ENCODE data around the gene ADAMTS8. TPM values are rescaled to one million over a fixed set of nuclear protein-coding genes. Genes with fewer than 3 reads are reported as not detected.

The ADAMTS8 gene
- total and polyA plus RNA-seq, 2 donors (not counting 3 experiments of a cell fraction or from before 2014, with no cell fraction given), result not detected

GRCh38 chr11:130425156-130425555 is 3.3 kb downstream of the ADAMTS8 start:
- Histone ChIP-seq H3K9me1 (replicated peaks; ENCODE audit: control insufficient read depth, extremely low read depth, insufficient read depth, low read length) (no peaks in the 10 kb centered on the region), H3K27ac (ENCODE audit: insufficient read depth, low read depth, low read length) (no peak overlapping the region), H4K20me1 (replicated peaks; ENCODE audit: control insufficient read depth, extremely low read depth, insufficient read depth, low read length) (no peaks in the 10 kb centered on the region), H3K9ac (replicated peaks; ENCODE audit: extremely low read depth, insufficient read depth, low read length) (no peak overlapping the region), H2AFZ (ENCODE audit: low read depth, low read length) (no peak overlapping the region), H3K4me2 (ENCODE audit: insufficient read depth, low read length) (no peak overlapping the region), H3K36me3 (ENCODE audit: control insufficient read depth in 2 of 2, extremely low read depth in 1 of 2, insufficient read depth in 2 of 2, low read length in 2 of 2) (no peaks in the 10 kb centered on the region), H3K4me3 (replicated peaks in 1 of 3; ENCODE audit: insufficient read depth in 1 of 3, low read depth in 1 of 3, low read length in 3 of 3) (no peak overlapping the region), H3K9me3 (replicated peaks; ENCODE audit: control insufficient read depth, insufficient read depth, low read length) (no peaks in the 10 kb centered on the region), H3K4me1 (ENCODE audit: control insufficient read depth, extremely low read depth, insufficient read depth, low read length) (no peaks in the 10 kb centered on the region), H3K27me3 (ENCODE audit: control insufficient read depth in 2 of 2, insufficient read depth in 2 of 2, low read length in 2 of 2) (peaks cover 40 to 42% of the 10 kb centered on the region in 2 experiments), H3K79me2 (ENCODE audit: control insufficient read depth, insufficient read depth, low read length) (no peaks in the 10 kb centered on the region)
- POLR2A ChIA-PET, result no interaction called here
- TF ChIP-seq MYC (IDR thresholded peaks at IDR 0.05; ENCODE audit: low read depth, low read length) (no peak), EZH2 (IDR thresholded peaks at IDR 0.05; ENCODE audit: borderline replicate concordance, low read depth, low read length, severe bottlenecking) (no peak), FOS (IDR thresholded peaks at IDR 0.05; ENCODE audit: borderline replicate concordance, insufficient read depth, low read length) (no peak)
- dilution Hi-C loops (cut with MboI; ENCODE audit: extremely low pct_ligation_motif_present, low sequenced_read_pairs) (loop anchor here (25.0 kb wide), 1 partner anchor 437 kb away; no protein-coding TSS in a partner anchor), intact Hi-C loops (cut with micrococcal nuclease) (no loop called here)
- DNase-seq (ENCODE audit: low read depth, low spot score), result no peak
- no TSS peak for BruUV-seq (replicated peaks)
- CTCF ChIA-PET, result interaction anchor here (0.6 to 3.6 kb wide), 5 partner anchors 9 to 1249 kb away, joined by 3 to 12 read pairs (median 8); no protein-coding TSS in a partner anchor
- FAIRE-seq, result no peak

GRCh38 chr11:130424613-130425140 is 3.7 kb downstream of the ADAMTS8 start:
- no peak for FAIRE-seq
- no peak overlapping the region for H3K27ac ChIP-seq (ENCODE audit: insufficient read depth, low read depth, low read length)
- H3K9ac ChIP-seq (replicated peaks; ENCODE audit: extremely low read depth, insufficient read depth, low read length), result no peak overlapping the region
- no peak for DNase-seq (ENCODE audit: low read depth, low spot score)
- H3K27me3 ChIP-seq (ENCODE audit: control insufficient read depth in 2 of 2, insufficient read depth in 2 of 2, low read length in 2 of 2), result peaks cover 35 to 37% of the 10 kb centered on the region in 2 experiments
- no peaks in the 10 kb centered on the region for H3K4me1 ChIP-seq (ENCODE audit: control insufficient read depth, extremely low read depth, insufficient read depth, low read length)
- no peak overlapping the region for H3K4me2 ChIP-seq (ENCODE audit: insufficient read depth, low read length)
- H4K20me1 ChIP-seq (replicated peaks; ENCODE audit: control insufficient read depth, extremely low read depth, insufficient read depth, low read length), result no peaks in the 10 kb centered on the region
- H2AFZ ChIP-seq (ENCODE audit: low read depth, low read length), result no peak overlapping the region
- no peaks in the 10 kb centered on the region for H3K9me3 ChIP-seq (replicated peaks; ENCODE audit: control insufficient read depth, insufficient read depth, low read length)
- TF ChIP-seq POLR2A (IDR thresholded peaks at IDR 0.05; ENCODE audit: low read depth, low read length) (no peak), MYC (IDR thresholded peaks at IDR 0.05; ENCODE audit: low read depth, low read length) (no peak), CTCF (IDR thresholded peaks at IDR 0.05; ENCODE audit: extremely low read depth in 1 of 2, insufficient read depth in 1 of 2, low read depth in 1 of 2, low read length in 2 of 2) (no peak), GATA2 (IDR thresholded peaks at IDR 0.05; ENCODE audit: insufficient read depth, insufficient read length, low read depth, low read length) (no peak), MAX (IDR thresholded peaks at IDR 0.05; ENCODE audit: insufficient read depth, insufficient read length) (no peak), EZH2 (IDR thresholded peaks at IDR 0.05; ENCODE audit: borderline replicate concordance, low read depth, low read length, severe bottlenecking) (no peak), JUN (IDR thresholded peaks at IDR 0.05; ENCODE audit: borderline replicate concordance, insufficient read depth, insufficient read length, low read depth) (no peak), FOS (IDR thresholded peaks at IDR 0.05; ENCODE audit: borderline replicate concordance, insufficient read depth, low read length) (no peak), POLR2AphosphoS5 (IDR thresholded peaks at IDR 0.05; ENCODE audit: insufficient read depth, low read depth, low read length) (no peak)
- CTCF ChIA-PET, result interaction anchor here (1.0 to 3.6 kb wide), 5 partner anchors 10 to 1250 kb away, joined by 5 to 12 read pairs (median 8); no protein-coding TSS in a partner anchor
- no TSS peak for BruUV-seq (replicated peaks)
- intact Hi-C loops (cut with micrococcal nuclease), result no loop called here
- H3K36me3 ChIP-seq (ENCODE audit: control insufficient read depth in 2 of 2, extremely low read depth in 1 of 2, insufficient read depth in 2 of 2, low read length in 2 of 2), result no peaks in the 10 kb centered on the region
- no peaks in the 10 kb centered on the region for H3K9me1 ChIP-seq (replicated peaks; ENCODE audit: control insufficient read depth, extremely low read depth, insufficient read depth, low read length)
- POLR2A ChIA-PET, result no interaction called here
- no peaks in the 10 kb centered on the region for H3K79me2 ChIP-seq (ENCODE audit: control insufficient read depth, insufficient read depth, low read length)
- dilution Hi-C loops (cut with MboI; ENCODE audit: extremely low pct_ligation_motif_present, low sequenced_read_pairs), result loop anchor here (25.0 kb wide), 1 partner anchor 438 kb away; no protein-coding TSS in a partner anchor
- H3K4me3 ChIP-seq (replicated peaks in 1 of 3; ENCODE audit: insufficient read depth in 1 of 3, low read depth in 1 of 3, low read length in 3 of 3), result no peak overlapping the region

Measured in endothelial cell of umbilical vein (primary cell).